WERI-Rb-1 (cell line): ENCODE data around the gene KAZN.

Source experiments
- DNase-seq: peaks from one replicate; pipeline ENCODE4 v3.0.0-alpha.2; 2020
- H3K27ac ChIP-seq: fragments of 250-450 bp; sonication (Bioruptor Pico); 2 replicates; pipeline ENCODE4 v1.5.1; 2020; ENCODE audit warnings: mild to moderate bottlenecking, moderate library complexity
- H3K27me3 ChIP-seq: fragments of 250-450 bp; sonication (Bioruptor Pico); 2 replicates; pipeline ENCODE4 v1.5.1; 2021; ENCODE audit warnings: mild to moderate bottlenecking, low read depth, moderate library complexity; ENCODE audit not compliant: insufficient read depth, severe bottlenecking
- H3K36me3 ChIP-seq: fragments of 250-450 bp; sonication (Bioruptor Pico); 2 replicates; pipeline ENCODE4 v1.5.1; 2020; ENCODE audit warnings: mild to moderate bottlenecking, moderate library complexity
- H3K4me3 ChIP-seq: 2 replicates; pipeline ENCODE4 v1.5.1; 2011; ENCODE audit warnings: low read depth, mild to moderate bottlenecking, control low read depth, low read length
- H3K9me3 ChIP-seq: fragments of 250-450 bp; sonication (Bioruptor Pico); 2 replicates; pipeline ENCODE4 v1.5.1; 2021; ENCODE audit warnings: mild to moderate bottlenecking, moderate library complexity; ENCODE audit not compliant: severe bottlenecking
- TF ChIP-seq, protein P1 (sequence below): IDR thresholded peaks from 2 replicates; pipeline ENCODE4 v1.5.1; 2011; ENCODE audit warnings: low read depth, mild to moderate bottlenecking, control low read depth, inconsistent platforms, low read length

The KAZN gene

DNA sequence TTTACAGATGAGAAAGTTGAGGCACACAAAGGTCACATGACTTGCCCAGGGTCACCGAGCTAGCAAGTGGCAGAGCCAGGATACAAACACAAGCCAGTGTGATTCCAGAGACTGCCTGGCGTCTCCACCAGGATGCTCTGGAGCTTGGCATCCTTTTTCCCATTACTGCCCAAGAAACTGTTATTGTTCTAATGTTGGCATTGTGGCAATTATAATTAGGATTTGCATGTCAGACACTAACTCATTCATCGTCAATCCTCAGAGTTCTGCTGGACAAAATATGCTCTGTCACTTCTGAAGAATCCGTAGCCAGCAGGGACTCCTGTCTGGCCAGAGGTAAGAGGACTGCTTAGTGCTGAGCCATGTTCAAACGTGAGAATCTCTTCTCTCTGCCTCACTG, 8.8 kb downstream of the KAZN start:
- Histone ChIP-seq H3K27me3 (no peaks in the 10 kb centered on the region), H3K27ac (no peak overlapping the region), H3K9me3 (no peaks in the 10 kb centered on the region), H3K36me3 (no peaks in the 10 kb centered on the region), H3K4me3 (no peak overlapping the region)
- no peak for DNase-seq
- TF ChIP-seq, protein P1, sequence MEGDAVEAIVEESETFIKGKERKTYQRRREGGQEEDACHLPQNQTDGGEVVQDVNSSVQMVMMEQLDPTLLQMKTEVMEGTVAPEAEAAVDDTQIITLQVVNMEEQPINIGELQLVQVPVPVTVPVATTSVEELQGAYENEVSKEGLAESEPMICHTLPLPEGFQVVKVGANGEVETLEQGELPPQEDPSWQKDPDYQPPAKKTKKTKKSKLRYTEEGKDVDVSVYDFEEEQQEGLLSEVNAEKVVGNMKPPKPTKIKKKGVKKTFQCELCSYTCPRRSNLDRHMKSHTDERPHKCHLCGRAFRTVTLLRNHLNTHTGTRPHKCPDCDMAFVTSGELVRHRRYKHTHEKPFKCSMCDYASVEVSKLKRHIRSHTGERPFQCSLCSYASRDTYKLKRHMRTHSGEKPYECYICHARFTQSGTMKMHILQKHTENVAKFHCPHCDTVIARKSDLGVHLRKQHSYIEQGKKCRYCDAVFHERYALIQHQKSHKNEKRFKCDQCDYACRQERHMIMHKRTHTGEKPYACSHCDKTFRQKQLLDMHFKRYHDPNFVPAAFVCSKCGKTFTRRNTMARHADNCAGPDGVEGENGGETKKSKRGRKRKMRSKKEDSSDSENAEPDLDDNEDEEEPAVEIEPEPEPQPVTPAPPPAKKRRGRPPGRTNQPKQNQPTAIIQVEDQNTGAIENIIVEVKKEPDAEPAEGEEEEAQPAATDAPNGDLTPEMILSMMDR = no peak

DNA sequence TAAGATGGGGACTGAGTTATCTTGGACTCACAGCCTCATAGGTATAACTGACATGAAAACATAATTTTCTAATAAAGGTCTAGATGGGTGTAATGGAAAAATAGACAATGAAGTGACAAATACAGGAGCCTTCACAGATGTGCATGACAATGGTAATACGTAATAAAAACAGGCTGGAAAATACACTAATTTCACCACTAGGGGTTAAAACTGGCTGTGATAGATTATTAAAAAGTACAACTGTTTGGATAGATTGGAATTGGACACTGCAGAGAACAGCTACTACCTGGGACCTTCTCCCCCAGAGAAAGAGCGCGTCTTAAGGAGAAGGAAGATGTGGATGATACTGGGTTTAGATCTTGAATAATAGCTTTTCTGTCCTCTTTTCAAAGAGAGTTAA, 9.8 kb downstream of the KAZN start:
- H3K27me3 ChIP-seq = no peaks in the 10 kb centered on the region
- no peaks in the 10 kb centered on the region for H3K36me3 ChIP-seq
- no peak overlapping the region for H3K4me3 ChIP-seq
- DNase-seq = no peak
- no peak overlapping the region for H3K27ac ChIP-seq
- TF ChIP-seq, protein P1 = no peak
- H3K9me3 ChIP-seq = no peaks in the 10 kb centered on the region

DNA sequence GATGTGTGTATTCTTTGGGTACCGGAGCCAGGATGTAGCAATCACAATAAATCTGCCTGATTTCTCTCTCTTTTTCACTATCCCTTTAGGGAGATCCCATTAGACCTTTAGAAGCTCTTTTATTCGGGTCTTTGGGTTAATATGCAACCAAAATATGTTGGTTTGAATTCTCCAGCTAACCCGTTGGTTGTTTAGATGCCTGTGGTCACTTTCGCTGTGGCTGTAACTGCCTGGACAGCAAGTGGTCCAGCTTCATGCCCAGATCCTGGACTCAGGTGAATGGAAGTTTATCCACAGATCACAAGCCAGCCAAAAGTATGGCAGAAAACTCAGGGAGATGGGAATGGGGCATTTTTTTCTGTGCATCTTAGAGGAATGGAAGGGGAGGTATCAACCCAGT, 12.3 kb downstream of the KAZN start:
- Histone ChIP-seq H3K9me3 (no peaks in the 10 kb centered on the region), H3K27ac (no peak overlapping the region), H3K4me3 (no peak overlapping the region), H3K27me3 (no peaks in the 10 kb centered on the region), H3K36me3 (no peaks in the 10 kb centered on the region)
- no peak for DNase-seq
- TF ChIP-seq, protein P1 = no peak

DNA sequence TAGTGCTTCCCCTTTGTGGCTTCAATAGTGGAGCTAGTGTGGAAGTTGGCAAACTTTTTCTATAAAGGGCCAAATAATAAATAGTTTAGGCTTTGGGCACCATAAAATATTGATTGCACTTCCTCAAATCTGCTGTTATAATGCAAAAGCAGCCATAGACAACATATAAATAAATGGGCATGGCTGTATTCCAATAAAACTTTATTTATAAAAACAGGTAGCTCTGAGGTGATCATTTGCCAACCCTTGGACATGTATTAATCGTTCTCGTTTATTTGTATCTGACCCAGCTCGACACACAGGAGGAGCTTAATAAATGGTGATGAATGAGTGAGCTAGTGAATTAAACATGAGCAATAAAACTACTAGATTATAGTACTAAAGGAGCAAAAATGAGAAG, 13.3 kb downstream of the KAZN start:
- no peaks in the 10 kb centered on the region for H3K36me3 ChIP-seq
- DNase-seq = no peak
- H3K27ac ChIP-seq = no peak overlapping the region
- TF ChIP-seq, protein P1 = no peak
- H3K9me3 ChIP-seq = no peaks in the 10 kb centered on the region
- no peaks in the 10 kb centered on the region for H3K27me3 ChIP-seq
- H3K4me3 ChIP-seq = no peak overlapping the region

DNA sequence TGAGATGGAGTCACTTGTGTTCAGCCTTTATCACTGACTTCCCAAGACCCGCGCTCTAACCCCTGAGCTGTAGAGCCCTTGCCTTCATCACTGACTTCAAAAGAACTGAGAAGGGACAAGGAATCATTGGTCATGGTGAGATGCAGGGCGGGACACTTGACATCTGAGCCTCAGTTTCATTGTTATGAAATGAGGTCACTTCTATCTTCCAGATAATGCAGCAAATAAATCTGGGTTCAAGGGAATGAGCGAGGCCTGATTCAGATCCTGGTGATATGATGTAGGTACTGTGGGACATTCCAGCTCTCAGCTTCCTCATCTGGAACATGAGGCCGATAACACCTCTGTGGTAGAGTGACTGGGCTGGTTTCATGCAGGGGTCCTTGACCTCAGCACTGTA, 13.8 kb downstream of the KAZN start:
- Histone ChIP-seq H3K36me3 (no peaks in the 10 kb centered on the region), H3K4me3 (no peak overlapping the region), H3K27me3 (no peaks in the 10 kb centered on the region), H3K27ac (no peak overlapping the region), H3K9me3 (no peaks in the 10 kb centered on the region)
- TF ChIP-seq, protein P1 = no peak
- no peak for DNase-seq

DNA sequence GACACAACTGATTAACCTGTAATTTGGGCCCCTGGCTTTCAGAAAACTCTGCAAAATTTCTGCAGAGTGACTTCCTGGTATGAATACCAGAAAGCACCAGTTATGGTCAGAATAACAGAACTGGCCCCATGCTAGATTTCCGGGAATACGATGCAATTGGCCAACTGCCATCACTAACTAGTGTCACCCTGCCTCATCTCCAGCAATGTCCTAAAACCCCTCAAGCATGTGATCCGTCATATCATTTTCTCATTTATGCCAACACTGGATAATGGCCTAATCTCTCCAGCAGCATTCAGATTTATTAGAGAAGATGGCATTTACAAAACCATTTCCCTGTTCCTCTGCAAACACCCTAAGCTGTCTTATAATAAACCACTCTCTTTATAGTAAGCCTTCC, 15.4 kb downstream of the KAZN start:
- no peak for DNase-seq
- no peaks in the 10 kb centered on the region for H3K9me3 ChIP-seq
- no peak overlapping the region for H3K4me3 ChIP-seq
- H3K27ac ChIP-seq = no peak overlapping the region
- TF ChIP-seq, protein P1 = no peak
- H3K27me3 ChIP-seq = no peaks in the 10 kb centered on the region
- no peaks in the 10 kb centered on the region for H3K36me3 ChIP-seq
